Stimulated activated CD4-positive, alpha-beta T cell treated with anti-CD3 and anti-CD28 coated beads, Interleukin-15, amount 100 ng/mL, for 1 hour (primary cell): Measurements from ENCODE around the gene TMCO4.

Source experiments
- DNase-seq, 2 donors: peaks; one replicate each; pipeline ENCODE4 v3.0.0-alpha.2; 2020; ENCODE audit warnings: low read depth in 1 of 2, low spot score in 1 of 2

Gene TMCO4

DNA sequence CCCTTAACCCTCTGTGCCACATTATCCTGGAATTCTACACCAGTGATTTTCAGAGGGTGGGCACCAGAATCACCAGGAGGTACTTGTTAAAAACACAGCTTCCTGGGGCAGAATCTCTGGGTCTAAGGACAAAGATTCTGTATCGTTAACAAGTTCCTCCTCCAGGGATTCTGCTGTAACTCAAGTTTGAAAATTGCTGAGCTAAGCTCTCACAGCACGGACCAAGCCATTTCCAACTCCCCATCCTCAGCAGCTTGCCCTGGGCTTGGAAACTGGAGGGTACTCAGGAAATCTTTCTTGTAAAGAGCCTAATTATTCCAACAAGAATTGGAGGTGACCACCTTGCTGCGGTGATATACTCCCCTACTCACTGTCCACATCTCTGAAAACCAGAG is 48.8 kb downstream of the TMCO4 start:
- DNase-seq, result no peak

- no peak for DNase-seq
These were observed 49.4 kb downstream of the TMCO4 start for GRCh38 chr1:19750101-19750881.

DNA sequence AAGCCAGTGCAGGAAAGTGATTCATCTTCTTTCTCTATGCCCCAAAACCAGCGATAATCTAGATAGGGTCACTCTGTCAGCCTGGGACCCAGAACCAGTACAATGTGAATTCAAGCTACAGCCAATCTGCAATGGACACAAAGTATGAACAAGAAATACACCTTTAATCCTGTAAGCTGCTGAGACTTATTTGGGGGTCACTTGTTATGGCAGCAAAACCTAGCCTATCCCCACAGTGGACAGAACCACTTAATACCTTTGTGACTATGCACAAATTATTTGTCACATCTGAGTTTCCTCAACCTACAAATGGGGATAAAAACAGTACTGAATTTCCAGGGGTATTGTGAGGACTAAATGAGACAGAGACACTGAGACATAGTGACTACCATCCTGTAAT is 50.0 kb downstream of the TMCO4 start:
- no peak for DNase-seq

DNA sequence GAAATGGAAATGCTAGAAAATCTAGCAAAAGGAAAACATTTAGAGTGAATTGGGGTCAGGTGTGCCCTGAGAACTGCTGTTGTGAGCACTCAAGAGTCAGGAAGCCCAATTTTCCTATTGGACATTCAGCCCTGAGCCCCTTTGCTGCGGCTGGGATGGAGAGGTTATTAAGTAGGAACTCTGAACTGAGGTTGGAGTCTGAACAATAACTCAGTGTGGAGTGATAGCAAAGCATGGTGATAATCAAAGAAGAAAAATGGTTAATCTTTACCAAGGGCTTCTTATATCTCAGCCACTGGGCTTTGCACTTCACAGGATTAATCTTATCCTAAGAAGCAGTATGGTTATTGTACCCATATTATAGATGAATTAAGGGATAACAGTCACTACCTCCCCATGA is 52.0 kb downstream of the TMCO4 start:
- DNase-seq, result no peak

- DNase-seq, result no peak
These were observed 54.8 kb downstream of the TMCO4 start for GRCh38 chr1:19744886-19745285.

DNA sequence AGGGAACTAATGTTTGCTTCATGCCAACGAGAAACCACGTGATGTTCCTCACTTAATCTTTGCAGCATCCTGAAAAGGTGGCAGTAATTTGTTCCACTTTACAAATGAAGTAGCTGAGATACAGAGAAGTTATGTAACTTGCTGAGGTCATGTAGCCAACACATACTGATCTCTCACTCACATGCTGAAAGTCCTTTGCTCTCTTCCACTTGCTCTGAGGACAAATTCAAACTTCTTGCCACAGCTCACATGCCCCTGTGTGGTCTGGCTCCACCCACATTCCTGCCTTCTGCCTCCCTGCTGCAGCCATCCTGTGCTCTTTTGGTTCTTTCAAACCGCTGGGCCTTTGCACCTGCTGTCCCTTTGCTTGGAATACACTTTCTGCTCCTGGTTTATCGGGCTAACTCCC is 55.4 kb downstream of the TMCO4 start:
- no peak for DNase-seq

DNA sequence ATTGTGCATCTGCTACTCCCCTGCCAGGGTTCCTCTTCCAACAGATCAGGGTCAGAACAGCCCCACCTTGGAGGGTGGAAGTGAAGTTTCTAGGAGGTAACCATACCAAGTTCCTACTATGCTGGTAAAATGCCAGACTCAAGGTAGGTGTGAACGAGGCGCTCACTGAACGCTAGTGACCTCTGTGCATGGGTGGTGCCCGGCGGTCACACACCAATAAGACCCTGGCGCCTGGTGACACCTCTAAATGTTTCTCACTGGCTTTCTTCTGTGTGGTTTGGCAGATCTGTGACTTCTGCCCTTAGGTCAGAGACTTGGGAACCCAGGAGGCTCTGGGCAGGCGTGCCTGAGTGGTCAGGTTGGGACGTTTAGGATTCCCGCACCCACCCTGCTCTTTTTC is 55.9 kb downstream of the TMCO4 start:
- no peak for DNase-seq

- DNase-seq, result no peak
These were observed 56.5 kb downstream of the TMCO4 start for GRCh38 chr1:19743180-19743579.

- DNase-seq, result no peak
These were observed 60.1 kb downstream of the TMCO4 start for GRCh38 chr1:19739628-19740027.

- no peak for DNase-seq
These were observed 61.0 kb downstream of the TMCO4 start for GRCh38 chr1:19738669-19739068.

- no peak for DNase-seq
These were observed 61.6 kb downstream of the TMCO4 start for GRCh38 chr1:19738076-19738475.

- no peak for DNase-seq
These were observed 62.5 kb downstream of the TMCO4 start for GRCh38 chr1:19737104-19737825.

DNA sequence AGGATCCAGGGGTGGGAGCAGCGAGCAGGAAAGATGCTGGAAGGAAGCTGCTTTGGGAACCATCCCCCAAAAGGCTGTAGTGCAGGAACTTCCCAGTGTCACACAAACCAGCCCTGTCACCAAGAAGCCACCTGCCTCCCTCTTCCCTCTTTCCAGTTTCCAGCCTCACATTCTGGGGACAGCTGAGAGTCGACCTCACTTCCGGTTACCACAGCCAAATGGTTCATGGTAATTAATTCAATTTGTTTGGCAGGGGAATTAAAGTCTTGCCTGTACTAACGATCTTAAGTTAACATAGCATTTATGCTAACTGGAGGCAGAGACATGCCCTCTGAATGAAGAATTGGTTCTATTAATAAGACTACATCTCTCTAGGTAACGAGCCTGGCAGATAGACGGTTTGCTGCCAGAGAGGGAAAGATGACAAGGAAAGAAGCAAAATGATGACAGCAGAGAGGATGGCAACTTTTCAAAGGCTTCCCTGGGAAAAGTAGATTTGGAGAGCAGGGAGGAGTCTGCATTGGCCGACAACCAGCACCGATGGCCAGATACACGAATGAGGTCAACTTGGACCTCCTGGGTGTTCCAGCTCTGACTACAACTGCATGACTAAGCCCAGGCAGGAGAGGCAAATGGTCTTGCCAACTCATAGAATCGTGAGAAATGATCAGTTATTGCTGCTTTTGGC is 64.1 kb downstream of the TMCO4 start:
- DNase-seq, result no peak

DNA sequence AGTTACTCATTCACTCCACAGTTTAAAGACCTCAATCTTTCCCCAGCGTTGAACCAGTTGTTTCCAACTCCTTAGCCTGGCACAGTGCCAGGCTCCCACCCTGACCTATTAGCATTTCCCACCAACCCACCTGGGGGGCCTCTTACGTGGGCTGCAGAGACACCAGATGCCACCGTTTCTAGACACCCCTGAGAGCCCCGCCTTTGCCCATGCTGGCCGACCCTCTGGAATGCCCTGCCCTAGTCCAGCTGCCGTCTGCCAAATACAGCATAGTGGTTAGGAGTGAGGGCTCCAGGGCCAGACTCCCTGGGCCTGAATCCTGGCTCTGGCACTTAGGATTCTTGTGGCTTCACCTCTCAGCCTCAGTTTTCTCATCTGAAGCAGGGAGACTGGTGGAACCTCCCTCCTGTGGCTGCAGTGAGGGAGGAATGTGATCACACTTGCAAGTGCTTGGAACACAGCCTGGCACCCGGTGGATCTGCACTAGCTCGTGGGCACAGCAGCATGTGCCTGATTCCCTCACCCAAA is 65.2 kb downstream of the TMCO4 start:
- DNase-seq, result no peak

DNA sequence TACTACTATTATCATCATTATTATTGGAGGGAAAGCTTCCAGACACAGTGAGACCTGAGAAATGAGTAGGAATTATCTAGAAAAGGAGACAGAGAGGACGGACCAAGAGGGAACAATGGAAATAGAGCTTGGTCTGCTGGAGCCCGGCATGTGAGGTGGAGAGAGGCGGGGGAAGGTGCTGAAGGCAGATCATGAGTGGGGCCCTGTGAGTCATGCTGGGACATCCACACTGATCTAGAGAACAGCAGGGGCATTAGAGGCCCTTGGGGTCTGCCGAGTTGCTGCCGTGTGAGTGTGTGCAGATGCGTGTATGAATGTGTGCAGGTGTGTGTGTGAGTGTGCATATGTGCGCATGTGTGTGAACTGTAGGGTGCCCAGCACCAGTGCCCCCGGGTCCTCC is 65.7 kb downstream of the TMCO4 start:
- no peak for DNase-seq

DNA sequence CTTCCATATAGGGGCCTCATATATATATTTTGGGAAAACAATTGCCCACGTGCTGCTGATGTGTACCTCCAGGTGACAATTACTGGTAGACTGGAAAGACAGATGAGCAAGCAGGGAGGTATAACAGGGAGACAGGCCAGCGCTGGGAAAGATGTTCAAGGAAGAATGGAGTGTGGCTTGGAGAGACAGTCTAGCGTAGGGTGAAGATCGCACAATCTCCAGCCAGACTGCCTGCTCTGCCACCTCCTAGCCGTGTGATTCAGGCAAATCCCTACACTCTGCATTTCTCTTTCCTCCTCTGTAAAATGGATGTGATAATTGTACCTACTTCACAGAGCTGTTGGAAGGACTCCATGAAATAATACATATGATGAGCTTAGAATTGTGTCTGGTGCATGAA is 66.1 kb downstream of the TMCO4 start:
- no peak for DNase-seq

- no peak for DNase-seq
These were observed 68.3 kb downstream of the TMCO4 start for GRCh38 chr1:19731311-19731821.

DNA sequence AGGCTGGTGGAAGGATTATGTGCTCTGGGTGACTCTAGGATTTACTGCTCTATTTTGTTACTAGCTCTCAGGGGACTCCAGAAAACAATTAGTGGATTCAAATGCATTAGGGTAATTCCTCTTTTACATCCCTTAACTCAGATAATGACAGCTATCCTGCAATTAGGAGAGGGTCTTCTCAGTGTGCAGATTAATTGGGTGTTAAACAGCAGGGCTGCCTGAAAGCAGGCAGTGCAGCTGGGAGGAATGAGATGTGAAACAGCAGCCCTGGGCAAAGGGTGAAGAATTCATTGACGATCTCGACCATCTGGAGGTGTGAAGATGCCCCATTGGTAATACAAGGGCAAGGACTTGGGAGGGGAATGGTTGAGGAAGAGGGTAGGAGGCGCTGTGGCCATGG is 68.9 kb downstream of the TMCO4 start:
- DNase-seq, result no peak

GRCh38 chr1:19730232-19730631 is 69.5 kb downstream of the TMCO4 start:
- DNase-seq, result no peak

DNA sequence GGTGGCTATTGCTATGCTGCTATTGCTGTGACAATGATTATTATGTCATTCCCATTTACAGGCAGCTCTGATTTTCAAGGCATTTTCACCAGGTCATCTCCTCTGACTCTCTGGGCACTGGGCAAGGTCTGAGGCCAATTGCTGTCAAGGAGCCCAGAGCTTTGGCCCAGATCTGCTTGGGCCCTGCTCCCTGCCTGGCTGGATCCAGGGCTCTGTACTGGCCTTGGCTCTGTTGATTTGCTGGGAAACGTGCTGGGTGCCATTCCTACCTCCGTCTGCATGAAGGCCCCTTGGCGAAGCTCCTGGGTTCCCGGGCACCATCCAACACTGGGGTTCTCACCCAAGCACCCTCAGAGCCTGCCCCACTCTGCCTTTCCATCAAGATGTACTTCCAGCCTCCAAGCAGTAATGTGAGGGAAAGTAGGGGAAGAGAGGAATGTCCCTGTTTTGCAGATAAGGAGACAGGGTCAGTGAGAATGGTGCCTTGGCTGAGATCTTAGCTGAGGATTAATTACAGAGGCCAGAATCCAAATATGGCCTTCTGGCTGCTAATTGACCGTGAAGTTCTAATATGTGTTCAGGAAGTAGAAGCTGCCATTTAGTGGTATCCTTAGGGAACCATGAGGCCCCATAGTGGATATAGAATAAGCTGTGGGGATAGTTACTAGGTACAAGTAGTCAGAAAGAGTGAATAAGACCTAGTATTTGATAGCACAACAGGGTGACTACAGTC is 71.1 kb downstream of the TMCO4 start:
- no peak for DNase-seq

DNA sequence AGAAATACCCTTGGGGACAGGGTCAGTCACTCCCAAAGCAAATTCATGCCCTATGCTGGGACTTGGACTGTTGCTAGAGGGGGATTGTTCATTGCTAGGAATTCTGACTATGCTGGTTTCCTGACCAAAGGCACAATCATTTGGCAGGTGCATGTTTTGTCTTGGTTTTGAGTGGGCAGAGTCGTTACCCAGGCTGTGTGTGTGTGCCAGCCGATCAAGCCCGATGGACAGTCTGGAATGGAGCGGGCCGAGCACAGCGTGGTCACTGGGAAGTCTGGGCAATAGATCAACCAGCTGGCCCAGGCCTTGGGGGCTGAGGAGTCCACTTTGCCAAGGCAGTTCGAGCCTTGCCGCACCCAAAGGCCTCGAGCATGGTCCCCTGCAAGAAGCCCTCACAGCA is 74.1 kb downstream of the TMCO4 start:
- no peak for DNase-seq
